CD4-positive, alpha-beta T cell treated with Interleukin-21 for 1 hour (primary cell): ENCODE data around the gene IL1F10.

Experiments used
- DNase-seq: peaks from one replicate; pipeline ENCODE4 v3.0.0-alpha.2; 2020

IL1F10 gene, protein sequence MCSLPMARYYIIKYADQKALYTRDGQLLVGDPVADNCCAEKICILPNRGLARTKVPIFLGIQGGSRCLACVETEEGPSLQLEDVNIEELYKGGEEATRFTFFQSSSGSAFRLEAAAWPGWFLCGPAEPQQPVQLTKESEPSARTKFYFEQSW

DNA sequence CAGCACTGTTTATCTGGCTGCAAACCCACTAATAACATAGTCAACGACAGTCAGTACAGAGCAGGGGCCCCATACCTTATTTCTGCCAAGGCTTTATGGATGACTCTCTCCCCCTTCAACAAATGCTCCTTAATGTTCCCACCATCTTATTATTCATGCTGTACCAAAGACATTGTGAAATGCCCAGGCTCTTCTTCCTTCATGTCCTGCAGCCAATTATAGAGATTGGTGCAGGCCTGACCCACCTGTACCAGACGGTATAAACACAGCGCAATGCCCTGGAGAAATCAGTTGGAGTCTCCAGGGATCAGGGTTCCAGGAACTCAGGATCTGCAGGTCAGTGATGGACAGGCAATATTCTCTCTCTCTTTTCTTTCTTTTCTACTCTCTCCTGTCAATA lies at the start of gene IL1F10:
TSS of gene IL1F10 (plus strand) at position 290 of the 400 bp plus-strand sequence. CDS start 4,769 bp downstream, outside the sequence.
- no peak for DNase-seq

DNA sequence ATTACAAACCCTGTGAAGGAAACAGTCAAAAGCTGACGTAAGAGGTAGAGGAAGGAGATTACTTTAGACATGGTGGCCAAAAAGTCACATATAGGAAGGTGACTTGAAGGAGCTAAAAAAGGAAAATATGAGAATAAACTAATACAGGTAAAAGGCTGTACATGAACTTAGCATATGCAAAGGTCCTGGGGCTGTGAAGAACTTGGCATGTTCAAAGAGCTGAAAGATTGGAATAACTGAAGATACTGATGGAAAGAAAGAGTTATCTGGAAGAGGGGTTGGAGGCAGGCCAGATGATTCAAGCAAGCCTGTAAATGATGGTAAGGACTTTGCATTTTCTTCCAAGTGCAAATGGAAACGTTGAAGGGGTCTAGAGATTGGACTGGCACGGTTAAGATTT lies 49.3 kb upstream of the IL1F10 start:
- DNase-seq = no peak

DNA sequence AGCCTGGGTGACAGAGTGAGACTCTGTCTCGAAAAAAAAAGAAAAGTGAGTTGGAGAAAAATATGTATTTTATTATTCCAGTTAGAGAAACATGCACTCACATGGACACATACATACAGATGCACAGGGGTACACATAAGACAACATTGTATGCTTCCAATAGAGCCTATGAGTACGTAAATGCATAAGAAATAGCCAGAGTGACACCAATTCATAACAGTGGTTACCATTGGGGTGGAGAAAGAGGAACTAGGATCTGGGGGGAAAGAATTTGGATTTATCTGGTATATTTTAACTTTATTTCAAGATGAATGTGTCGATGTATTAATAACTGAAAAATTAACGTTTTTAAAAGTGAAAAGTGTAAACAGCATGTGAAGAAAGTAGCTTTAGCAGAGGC lies 46.5 kb upstream of the IL1F10 start:
- no peak for DNase-seq

DNA sequence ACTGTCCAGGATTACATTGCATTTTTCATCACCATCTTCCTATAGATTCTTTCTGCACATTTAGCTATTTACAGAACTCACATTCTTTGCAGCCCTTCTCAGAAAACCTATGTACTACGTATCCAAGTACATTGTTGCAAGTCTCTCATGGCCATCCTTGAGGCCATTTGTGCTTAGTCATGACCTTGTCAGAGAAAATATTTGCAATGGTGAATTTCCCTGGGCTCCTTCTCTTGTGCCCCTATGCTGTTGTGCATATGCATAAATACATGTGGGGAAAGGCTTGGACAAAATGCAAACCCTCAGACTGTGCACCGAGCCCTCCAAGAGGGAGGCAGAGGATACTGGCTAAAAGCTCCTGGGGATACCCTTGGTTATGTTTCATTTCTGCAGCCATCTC lies 43.0 kb upstream of the IL1F10 start:
- DNase-seq = no peak

DNA sequence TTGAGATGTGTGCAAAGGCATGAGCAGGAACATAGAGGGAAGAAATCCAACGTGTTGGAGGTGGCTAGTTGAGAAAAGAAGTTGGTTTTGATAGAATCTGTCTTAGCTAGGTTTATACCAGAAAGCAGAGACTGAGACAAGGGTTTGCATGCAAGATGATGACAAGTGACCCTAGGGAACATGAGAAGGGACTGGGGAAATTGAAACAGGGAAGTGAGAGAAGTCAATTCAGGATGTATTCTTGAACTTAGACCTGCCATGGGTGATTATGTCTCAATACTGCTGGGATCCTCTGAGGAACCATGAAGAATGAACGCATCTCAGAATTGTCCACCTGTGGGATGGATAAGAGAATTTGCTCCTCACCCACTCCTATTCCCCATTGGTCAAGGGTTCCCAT lies 42.0 kb upstream of the IL1F10 start:
- no peak for DNase-seq

DNA sequence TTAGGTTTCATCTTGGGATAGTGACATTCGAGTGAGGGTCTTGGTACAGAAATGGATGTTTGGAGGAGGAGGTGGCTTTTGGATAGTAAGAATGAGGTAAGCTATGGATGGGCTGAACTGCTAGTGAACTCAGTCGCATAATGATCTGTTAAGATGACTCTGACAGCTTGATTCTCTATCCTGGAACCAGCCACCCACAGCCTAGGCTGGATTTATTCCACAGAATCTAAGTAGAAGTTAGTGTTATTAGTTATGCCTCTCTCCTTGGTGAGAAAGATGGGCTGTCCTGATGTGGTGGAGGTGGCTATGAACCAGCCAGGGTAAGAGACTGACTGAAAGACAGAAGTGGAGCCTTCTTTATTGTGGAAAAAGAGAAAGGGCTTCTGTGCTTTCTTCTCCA lies 40.1 kb upstream of the IL1F10 start:
- DNase-seq = no peak

DNA sequence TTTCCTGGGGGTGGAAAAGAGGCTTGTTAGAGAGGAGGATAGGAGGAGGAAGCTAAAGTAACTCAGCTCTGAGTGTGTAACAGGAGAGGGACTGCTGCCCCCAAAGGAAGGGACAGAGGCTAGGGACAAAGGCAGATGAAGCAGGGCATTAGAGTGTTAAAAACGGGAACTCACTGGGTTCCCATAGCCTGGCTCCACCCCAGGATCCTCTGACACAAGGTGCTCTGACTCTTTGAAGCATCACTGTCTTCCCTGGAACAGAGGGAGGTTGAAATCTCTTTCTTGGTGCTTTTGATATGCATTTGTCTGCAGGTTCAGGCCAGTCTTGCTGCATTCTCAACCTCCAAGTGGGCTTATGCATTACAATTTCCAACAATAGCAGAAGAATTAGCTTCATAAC lies 39.7 kb upstream of the IL1F10 start:
- DNase-seq = no peak

DNA sequence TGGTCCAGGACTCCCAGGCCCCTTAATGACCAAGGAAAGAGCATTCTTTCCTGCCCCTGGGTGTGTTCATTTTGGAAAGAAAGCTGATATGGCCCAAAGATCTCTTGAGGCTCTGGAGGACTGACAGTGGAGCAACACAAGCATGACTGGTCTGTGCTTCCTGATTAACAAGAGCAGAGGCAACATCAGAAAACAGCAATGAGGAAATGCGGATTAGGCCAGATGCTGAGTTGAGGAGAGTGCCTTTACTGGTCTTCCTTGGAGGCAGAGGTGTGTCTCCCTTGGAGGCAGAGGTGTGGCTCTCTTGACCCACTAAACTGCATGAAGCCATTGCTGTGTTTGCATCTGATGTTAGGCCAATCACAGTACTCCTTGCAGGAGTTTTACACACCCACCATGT lies 35.0 kb upstream of the IL1F10 start:
- DNase-seq = no peak

DNA sequence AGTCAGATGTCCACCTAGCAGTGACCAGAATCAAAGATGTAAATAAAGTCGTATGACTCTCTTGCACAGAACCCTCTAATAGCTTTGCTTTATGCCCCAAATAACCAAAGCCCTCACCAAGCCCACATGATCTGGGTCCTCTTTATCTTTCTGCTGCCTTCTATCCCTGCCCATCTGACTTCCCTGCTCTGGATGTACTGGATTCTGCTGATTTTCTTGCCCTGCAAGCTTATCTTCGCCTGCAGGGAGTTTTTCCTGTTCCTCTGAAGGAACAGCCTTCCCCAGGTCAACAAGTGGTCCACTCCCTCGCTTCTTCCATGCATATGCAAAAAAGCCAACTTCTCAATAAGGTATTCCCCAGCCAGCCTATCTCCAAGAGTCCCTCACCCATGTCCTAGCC lies 33.8 kb upstream of the IL1F10 start:
- no peak for DNase-seq

DNA sequence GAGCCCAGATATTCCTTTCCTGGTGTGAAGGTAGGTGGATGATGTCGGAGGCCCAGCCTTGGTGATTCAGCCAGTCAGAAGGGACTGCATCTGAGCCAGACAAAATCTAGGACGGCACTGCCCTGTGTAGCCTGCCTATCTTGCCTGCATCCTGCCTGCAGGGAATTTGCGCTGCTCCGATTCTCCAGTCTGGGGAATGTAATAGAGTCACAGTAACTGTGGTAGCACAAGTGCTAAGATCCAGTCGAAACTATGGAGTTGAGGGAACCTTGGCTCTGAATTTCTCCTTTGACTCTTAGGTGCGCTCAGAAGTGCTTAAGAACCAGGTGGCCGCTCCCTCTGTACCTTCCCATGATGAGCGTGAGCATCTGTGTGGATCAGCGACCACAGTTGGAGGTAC lies 31.0 kb upstream of the IL1F10 start:
- DNase-seq = no peak

DNA sequence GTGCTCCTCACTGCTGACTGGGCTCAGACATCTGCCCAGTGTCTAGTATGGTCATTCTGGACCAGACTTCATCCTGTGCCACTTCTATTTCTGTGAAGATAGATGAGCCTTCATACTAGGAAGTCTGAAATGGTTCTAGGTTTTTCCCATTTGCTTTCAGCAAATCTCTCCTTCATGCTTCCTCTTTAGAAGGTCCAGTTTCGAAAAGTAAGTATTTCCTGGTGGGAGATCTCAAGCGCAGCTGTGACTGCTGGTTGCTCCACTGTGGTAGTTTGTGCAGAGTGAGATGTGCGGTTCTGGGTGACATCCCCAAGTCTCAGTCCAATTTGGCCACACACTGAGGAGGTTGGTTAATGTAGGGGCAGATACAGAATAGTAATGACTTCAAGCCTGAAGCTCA lies 29.5 kb upstream of the IL1F10 start:
- no peak for DNase-seq

DNA sequence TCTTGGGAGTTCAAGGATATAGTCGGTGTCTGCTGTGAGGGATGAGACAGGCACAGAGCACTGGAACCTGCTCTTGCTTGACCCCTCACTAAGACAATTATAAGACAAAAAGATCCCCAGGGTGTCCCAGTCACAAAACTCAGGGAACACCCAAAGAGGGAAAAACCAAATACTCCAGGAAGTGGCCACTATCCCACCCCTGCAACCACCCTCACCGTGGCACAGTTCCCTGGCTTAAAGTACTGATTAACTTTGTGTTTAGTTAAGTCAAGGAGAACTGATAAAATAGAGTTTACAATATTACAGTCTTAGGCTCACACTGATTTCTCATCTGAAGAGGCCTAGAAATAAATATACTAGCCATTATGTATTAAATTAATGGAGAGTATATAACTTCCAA lies 28.6 kb upstream of the IL1F10 start:
- no peak for DNase-seq

DNA sequence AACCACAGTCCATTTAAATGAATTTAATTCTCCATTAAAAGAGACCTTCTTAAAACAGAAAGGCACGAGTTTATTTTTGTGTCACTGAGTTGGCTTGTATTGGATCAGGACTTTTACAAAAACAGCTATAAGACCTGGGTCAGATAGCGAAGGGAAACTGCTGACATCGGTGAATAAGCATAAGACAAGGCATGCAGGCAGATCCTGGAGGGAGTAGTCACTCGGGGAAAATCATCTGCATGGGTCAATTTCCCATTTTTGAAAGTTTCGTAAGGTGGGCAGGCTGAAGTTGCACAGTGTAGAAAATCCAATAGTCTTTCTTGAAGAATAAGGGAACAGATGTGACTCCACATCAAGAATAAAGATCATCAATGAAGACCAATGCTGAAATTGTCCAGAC lies 28.1 kb upstream of the IL1F10 start:
- DNase-seq = no peak

DNA sequence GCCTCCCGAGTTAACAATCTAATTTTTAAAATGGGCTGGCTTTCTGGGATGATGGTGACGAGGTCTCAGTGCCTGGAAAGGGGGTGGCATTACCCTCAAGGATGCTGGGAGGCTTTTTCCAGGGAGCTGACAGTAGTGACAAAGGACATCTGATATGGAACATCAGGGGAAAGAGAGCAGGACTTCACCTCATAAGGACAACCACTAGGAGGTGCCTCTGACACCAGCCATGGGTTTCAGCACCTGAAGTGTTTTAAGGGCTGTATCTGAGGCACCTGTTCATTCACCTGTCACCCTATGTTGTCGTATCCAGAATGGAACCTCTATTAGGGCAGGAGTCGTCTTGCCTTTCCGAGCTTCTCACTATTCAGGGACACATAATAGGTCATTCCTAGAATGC lies 25.9 kb upstream of the IL1F10 start:
- no peak for DNase-seq

DNA sequence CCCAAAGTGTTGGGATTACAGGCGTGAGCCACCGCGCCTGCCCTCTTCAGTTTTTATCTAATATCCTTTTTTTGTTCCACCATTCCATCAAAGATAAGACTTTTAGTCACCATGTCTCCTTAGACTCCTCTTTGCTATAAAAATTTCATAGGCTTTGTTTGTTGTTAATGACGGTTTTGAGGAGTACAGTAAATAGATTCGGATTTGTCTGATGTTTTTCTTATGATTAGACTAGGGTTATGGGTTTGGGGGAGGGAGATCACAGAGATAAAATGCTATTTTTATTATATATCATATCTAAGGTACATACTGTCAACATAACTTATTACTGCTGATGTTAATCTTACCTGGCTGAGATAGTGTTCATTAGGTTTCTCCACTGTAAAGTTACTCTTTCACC lies 21.3 kb upstream of the IL1F10 start:
- no peak for DNase-seq

DNA sequence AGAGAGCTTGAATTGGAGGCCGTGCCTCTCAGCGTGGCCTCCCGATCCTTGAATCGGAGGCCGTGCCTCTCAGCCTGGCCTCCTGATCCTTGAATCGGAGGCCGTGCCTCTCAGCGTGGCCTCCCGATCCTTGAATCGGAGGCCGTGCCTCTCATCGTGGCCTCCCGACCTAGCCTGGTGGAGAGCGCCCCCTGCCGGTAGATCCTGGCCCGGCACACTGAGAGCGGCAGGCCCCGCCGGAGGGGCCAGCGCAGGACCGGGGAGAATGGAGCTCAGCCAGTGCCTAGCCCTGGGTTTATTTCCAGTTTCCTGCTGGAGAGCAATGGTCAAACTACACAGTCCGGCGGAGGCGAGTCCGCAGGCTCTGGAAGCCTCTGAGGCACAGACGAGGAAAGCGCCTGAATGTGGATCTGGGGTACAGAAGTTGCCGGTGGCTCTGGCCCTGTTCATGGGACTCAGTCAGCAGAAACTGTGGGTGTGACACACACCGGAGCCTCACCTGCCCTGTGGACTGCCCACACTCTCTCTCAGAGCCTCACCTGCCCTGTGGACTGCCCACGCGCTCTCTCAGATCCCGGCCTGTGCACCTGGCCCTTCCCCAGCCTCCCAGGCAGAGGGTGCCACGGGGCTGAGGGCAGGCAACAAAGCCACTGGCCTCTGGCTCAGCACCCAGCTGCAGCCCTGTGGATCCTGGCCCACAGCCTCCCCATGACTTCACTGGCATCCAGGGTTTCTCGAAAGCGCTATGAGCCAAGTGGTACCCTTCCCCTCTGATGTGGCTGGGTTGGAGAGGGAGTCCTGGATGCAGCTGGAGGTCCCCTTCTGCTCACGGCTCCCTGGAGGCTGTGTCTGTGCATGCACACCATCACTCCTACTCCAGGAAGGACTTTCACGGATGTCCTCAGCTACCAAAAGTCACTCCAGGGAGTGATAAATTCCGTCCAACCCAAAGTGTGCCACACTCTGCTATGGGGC lies 16.6 kb upstream of the IL1F10 start:
- no peak for DNase-seq

DNA sequence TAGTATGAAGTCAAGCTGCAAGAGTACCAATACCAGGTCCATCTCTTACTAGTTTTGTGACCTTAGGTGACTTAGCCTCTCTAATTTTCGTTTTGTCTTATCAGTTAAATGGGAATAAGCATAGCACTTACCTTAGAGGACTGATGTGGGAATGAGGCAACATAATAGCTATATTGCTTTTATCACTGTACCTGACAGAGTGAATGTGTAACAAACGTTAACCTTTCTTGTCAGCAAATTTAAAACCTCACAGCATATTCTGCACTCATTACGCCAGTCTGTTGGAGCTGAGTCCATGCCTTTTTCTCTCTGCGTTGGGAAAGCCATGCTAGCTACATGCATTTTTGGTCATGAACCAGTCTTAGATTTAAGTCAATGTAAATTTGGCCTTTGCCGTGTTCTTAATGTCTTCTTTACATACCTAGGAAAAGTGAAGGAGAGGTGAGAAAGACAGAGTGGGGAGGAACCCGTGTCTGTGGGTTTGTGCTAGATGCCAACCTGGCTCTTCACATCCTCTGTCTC lies 15.3 kb upstream of the IL1F10 start, which contains the start of gene IL36B:
TSS of gene IL36B (minus strand) at position 472 of the 522 bp plus-strand sequence.
- no peak for DNase-seq

DNA sequence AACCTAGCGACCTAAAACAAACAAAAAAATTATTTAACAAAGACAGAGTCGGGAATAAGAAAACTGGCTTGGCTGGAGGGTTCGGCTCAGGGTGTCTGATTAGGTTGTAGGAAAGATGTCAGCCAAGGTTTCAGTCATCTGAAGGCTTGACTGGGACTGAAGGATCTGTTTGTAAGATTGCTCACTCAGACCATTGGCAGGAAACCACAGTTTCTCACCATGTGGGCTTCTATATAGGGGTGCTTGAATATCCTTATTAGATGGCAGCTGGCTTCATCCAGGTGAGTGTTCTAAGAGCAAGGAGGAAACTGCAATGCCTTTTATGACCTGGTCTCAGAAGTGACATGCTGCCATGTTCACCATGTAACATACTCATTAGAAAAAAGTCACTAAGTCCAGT lies 14.1 kb upstream of the IL1F10 start:
- DNase-seq = no peak

DNA sequence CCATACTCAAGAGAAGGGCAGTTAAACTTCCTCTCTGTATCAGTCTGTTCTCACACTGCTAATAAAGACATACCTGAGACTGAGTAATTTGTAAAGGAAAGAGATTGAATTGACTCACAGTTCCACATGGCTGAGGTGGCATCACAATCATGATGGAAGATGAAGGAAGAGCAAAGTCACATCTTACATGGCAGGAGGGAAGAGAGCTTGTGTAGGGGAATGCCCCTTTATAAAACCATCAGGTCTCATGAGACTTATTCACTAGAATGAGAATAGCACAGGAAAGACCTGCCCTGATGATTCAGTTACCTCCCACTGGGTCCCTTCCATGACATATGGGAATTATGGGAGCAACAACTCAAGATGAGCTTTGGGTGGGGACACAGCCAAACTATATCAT lies 13.7 kb upstream of the IL1F10 start:
- DNase-seq = no peak

DNA sequence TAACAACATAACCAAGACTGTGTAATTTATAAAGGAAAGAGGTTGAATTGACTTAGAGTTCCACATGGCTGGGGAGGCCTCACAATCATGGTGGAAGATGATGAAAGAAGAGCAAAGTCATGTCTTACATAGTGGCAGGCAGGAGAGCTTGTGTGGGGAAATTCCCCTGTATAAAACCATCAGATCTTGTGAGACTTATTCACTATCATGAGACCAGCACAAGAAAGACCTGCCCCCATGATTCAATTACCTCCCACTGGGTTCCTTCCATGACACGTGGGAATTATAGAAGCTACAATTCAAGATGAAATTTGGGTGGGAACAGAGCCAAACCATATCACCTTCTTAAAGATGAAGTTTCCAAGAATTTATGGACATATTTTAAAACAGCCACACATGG lies 11.2 kb upstream of the IL1F10 start:
- DNase-seq = no peak

DNA sequence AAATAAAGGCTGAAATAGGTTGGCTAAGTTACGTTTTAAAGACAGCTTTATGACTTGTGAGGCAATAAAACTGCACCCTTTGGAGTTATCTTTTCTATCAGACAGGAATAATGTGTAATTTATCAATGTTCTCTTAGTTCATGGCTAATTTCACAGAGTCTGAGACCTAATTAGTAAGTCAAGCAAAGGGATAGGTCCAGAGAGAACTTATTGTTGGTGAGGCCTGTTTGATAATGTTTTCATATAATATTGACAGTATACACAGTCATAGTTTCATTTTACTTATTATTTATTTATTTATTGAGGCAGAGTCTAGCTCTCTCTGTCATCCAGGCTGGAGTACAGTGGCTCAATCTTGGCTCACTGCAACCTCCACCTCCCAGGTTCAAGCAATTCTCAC lies 10.7 kb upstream of the IL1F10 start:
- no peak for DNase-seq

DNA sequence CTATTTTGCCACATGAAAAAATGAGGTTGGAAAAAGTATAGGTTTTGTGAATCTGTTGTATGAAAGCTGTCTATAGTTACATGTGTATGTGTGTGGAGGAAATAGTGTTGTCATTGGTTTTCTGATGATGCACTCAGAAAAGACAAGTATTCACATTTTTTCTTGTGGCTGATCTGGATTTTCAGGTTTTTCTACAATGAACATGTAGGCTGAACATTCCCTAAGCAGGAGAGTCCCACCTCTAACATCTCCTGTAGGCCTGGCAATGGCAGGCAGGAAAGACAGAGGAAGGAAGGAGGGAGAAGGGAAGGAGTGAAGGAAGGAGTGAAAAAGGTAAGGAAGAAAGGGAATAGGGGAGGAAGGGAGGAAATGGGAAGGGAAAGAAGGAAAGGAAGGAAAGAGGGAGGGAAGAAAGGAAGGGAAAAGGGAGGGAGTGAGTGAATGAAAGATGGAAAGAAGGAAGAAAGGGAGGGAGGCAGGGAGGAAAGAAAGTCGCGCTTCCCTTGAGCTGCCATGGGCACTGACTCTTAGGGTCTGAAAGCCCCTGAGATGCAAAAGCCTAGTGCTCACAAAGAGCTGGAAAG lies 9.3 kb upstream of the IL1F10 start:
- no peak for DNase-seq

DNA sequence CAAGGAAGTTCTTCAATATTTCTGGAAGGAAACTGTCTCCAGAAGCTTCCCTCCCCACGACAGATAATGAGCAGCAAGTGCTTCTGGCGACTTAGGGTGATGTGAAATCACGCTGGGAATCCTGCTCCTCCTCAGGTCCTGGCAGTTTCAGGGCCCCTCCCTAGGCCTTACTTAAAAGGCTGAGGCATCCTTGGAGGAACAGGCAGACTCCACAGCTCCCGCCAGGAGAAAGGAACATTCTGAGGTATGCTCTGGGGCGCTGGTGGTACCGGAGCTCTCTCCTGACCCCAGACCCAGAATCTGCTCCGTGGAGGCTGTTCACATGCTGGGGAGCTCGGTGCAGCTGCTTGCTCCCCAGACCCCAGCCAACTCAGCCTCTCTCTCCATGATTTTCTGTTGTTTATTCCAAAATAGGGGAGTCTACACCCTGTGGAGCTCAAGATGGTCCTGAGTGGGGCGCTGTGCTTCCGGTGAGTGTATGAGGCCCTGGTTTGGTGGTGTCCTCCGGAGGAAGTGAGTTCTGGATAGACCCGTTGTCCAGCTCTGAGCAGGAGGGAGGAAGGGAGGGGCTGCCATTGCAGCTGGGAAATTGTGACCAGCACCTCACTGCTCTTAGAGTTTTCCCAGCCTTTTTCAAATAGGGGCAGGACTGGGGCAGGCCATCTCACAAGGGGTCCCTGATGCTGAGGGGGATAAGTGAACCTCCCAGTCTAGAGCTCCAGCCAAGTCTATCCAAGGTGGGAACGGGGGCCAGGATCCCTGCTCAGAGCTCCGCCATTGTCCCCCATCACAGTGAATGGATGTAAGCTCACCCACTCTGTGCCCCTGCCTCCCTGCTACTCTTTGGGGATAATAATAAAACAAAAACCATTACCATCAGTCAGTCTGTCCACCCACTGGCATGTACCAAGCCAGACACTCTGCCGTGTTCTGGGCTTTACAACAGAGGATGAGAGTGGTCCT lies 8.5 kb upstream of the IL1F10 start, which contains the start of gene IL36RN:
TSS of gene IL36RN (plus strand) at position 201 of the 963 bp plus-strand sequence. CDS start at position 442, 241 bp downstream.
- no peak for DNase-seq
